ENCODE measurements around the gene DDX4. TPM values are rescaled to one million over a fixed set of nuclear protein-coding genes. Genes with fewer than 3 reads are reported as not detected.
A peak's percentile ranks its signal among the peaks of the same experiment; 100 is the strongest.

Gene DDX4
- total and polyA plus RNA-seq, 8 donors = 0.04 to 0.48 (median 0.11) TPM; not detected in 3

DNA sequence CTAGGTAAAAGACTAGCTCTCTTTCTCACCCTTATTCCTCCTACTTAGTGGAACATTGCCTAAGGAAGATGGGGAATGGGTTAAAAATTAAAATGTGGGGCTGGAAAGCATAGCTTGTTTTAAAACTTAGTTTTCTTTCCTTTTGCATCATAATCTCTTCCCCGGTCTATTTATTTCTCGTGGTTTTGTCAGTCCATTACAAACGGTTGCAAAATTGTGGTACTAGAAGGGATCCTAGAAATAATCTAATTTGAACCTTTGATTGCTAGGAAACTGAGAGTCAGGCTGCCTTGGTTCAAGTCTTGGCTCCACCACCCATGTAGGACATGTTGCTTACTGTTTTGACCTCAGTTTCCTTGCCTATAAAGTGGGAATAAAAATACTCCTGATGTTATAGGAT lies 114.6 kb downstream of the DDX4 start:
- intact Hi-C loops (cut with DNase I) = no loop called here
- Histone ChIP-seq H3K4me1 (no peaks in the 10 kb centered on the region), H3K27me3 (no peaks in the 10 kb centered on the region), H3K4me3 (no peak overlapping the region), H3K27ac (no peak overlapping the region), H3K9me3 (no peaks in the 10 kb centered on the region), H3K36me3 (no peaks in the 10 kb centered on the region)
- DNase-seq (no peak), ATAC-seq (no peak)
- TF ChIP-seq, protein P1, sequence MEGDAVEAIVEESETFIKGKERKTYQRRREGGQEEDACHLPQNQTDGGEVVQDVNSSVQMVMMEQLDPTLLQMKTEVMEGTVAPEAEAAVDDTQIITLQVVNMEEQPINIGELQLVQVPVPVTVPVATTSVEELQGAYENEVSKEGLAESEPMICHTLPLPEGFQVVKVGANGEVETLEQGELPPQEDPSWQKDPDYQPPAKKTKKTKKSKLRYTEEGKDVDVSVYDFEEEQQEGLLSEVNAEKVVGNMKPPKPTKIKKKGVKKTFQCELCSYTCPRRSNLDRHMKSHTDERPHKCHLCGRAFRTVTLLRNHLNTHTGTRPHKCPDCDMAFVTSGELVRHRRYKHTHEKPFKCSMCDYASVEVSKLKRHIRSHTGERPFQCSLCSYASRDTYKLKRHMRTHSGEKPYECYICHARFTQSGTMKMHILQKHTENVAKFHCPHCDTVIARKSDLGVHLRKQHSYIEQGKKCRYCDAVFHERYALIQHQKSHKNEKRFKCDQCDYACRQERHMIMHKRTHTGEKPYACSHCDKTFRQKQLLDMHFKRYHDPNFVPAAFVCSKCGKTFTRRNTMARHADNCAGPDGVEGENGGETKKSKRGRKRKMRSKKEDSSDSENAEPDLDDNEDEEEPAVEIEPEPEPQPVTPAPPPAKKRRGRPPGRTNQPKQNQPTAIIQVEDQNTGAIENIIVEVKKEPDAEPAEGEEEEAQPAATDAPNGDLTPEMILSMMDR (IDR thresholded peaks at IDR 0.05) = no peak

DNA sequence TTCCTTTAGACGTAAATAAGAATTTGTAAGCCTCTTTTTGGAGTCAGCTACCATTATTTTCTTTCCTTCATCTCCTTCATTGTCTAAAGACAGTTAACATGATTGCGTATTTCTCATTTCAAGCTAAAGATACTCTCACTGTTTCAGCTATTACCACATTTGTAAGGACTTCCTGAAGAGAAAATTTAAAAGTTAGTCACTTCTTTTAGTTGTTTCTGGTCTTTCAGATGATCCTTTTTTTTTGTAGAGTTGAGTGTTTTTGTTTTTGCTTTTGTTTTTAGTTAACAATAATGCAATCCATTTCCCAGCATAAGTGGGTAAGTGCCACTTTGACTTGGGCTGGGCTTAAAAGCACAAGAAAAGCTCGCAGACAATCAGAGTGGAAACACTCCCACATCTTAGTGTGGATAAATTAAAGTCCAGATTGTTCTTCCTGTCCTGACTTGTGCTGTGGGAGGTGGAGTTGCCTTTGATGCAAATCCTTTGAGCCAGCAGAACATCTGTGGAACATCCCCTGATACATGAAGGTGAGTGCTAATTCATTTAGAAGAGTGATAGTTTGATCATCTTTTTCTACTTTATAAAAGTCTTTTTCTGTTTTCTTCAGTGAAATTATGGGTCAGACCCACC lies 115.3 kb downstream of the DDX4 start:
- Histone ChIP-seq H3K4me3 (no peak overlapping the region), H3K9me3 (no peaks in the 10 kb centered on the region), H3K4me1 (no peaks in the 10 kb centered on the region), H3K36me3 (no peaks in the 10 kb centered on the region), H3K27me3 (no peaks in the 10 kb centered on the region), H3K27ac (no peak overlapping the region)
- intact Hi-C loops (cut with DNase I) = no loop called here
- TF ChIP-seq, protein P1 (IDR thresholded peaks at IDR 0.05) = no peak
- DNase-seq = no peak
- ATAC-seq = peak; percentile 24

DNA sequence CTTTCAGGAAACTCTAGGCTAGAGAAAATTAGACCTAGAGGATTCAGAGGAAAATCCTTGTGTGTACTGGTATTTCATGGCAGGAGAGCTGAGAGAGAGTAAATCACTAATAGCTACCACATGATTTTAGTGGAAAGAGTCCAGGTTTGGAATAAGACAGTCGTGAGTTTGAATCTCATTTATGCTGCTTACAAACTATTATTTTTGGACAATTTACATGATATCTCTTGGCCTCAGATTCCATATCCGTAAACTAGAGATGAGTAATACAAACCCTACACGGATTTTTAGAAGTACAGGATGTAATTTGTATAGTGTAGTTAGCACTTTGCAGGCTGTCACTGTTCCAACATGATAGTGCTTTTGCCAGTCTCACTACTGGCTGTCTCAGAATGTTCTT lies 116.0 kb downstream of the DDX4 start:
- TF ChIP-seq, protein P1 (IDR thresholded peaks at IDR 0.05) = no peak
- no peak overlapping the region for H3K4me3 ChIP-seq
- no peaks in the 10 kb centered on the region for H3K27me3 ChIP-seq
- H3K27ac ChIP-seq = no peak overlapping the region
- intact Hi-C loops (cut with DNase I) = no loop called here
- DNase-seq (no peak), ATAC-seq (no peak)
- H3K36me3 ChIP-seq = no peaks in the 10 kb centered on the region
- H3K4me1 ChIP-seq = no peaks in the 10 kb centered on the region
- no peaks in the 10 kb centered on the region for H3K9me3 ChIP-seq

DNA sequence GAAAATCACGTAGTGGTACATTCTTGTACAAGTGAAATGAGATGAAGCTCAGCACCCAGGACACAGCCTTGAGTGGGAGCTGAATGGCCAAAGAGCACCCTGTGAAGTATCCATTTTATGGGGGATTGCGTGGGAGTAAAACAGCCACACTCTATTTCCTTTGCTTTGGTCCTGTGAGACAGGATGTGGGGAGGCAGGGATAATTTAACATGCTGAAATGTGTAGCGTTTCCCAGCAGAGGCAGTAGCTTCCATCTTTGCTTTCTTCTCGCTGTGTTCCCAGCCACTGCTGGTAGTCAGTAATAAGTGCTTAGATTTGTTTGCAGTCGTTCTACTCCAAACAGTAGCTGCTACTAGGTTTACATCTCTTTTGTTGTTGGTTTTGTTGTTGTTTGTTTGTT lies 117.6 kb downstream of the DDX4 start:
- Histone ChIP-seq H3K4me1 (no peaks in the 10 kb centered on the region), H3K4me3 (no peak overlapping the region), H3K9me3 (no peaks in the 10 kb centered on the region), H3K27ac (no peak overlapping the region), H3K27me3 (no peaks in the 10 kb centered on the region), H3K36me3 (no peaks in the 10 kb centered on the region)
- ATAC-seq (no peak), DNase-seq (no peak)
- intact Hi-C loops (cut with DNase I) = no loop called here
- TF ChIP-seq, protein P1 (IDR thresholded peaks at IDR 0.05) = no peak

DNA sequence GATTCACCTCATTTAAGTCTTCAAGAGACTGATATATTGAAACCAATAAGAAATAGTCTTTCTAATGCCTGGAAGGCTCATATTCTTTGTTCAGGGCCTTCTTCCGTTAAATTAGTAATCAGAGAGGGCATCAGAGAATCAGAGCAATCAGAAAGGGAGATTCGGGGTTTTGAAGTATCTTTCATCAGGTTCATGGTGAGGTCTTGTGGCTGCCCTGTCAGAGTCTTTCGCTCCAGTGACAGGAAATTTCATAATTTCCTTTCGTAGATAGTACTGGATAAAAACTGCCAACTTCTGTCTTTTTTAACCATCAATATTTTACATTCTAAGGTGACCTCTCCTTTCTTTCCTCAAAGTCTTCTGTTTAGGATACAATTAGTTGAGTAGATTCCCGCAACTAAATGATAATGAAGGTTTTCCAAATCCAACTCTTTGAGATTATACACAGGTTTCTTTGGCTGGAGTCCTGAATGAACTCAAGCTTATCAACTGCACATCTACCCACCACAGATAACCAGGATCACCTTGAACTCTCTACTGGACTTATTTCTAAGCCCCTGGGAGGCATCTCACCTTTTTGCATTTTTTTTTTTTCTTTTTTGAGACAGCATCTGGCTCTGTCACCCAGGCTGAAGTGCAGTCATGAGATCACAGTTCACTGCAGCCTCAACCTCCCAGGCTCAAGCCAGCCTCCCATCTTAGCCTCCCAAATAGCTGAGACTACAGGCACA lies 118.8 kb downstream of the DDX4 start:
- intact Hi-C loops (cut with DNase I) = no loop called here
- Histone ChIP-seq H3K27me3 (no peaks in the 10 kb centered on the region), H3K9me3 (no peaks in the 10 kb centered on the region), H3K4me3 (no peak overlapping the region), H3K36me3 (no peaks in the 10 kb centered on the region), H3K27ac (no peak overlapping the region), H3K4me1 (no peaks in the 10 kb centered on the region)
- DNase-seq = no peak
- ATAC-seq = peak; percentile 44
- TF ChIP-seq, protein P1 (IDR thresholded peaks at IDR 0.05) = no peak
